ENCODE measurements around the gene KIF26A.

KIF26A gene

GRCh38 chr14:104158827-104159798 lies 20.7 kb downstream of the KIF26A start:
- no peak for DNase-seq (ENCODE audit: low read depth)

GRCh38 chr14:104159990-104160389 lies 21.6 kb downstream of the KIF26A start:
- no peak for DNase-seq (ENCODE audit: low read depth)

- no peak for DNase-seq (ENCODE audit: low read depth)
Measured at GRCh38 chr14:104161602-104162367, 23.4 kb downstream of the KIF26A start.

DNA sequence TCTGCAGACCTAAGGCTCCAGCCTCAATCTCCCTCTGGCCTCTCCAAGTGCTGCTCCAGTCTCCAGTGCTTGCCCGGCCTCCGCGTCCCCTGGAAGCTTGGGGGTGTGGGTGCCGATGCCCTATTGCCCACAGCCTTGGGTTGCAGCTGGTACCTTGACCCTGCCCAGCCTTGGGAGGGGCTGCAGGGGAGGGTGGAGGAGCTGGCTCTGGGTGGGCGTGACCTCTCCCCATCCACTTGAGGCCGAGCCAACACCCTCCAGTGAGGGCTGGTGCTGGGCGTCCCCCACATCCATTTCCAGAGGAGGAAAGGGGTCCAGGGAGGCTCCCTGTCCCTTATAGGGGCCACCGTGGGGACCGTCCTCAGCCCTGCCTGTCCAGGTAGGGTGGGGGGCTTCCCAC lies 24.1 kb downstream of the KIF26A start:
- no peak for DNase-seq (ENCODE audit: low read depth)

DNA sequence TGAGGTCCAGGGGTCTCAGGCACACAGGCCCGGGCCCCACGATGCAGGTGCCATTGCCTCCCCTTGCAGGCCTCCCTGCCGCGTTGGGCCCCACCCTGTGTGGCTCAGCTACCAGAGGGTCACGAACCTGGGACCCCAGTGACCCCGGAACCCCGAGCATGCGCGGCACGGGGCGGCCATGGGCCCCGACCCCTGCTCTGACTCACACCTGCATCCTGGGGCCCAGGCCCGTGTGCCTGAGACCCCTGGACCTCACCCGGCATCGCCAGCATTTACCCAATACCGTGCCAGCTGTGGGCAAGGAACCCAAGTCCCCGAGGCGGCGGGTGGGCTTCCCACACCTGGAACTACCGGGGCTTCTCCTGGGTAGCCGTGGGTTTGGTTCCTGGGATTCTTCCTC lies 25.2 kb downstream of the KIF26A start:
- DNase-seq (ENCODE audit: low read depth), result no peak

DNA sequence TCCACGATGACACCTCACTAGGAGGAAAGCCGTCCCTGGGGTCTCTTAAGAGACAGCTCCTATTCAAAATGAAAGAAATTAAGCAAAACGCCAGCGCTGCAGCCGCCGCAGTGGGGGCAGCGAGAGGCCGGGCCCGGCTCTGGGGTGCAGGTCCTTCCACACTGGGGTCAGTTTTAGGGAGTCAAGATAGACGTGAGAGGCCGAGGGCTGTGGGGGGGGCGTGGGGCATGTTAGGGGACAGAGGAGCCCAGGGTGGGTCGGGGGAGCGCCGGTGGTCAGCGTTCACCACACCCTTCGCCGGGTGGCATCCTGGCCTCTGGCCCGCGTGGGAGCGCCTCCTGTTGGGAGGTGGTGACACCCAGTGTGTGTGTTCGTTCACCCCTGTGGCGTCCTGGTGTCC lies 25.7 kb downstream of the KIF26A start:
- DNase-seq (ENCODE audit: low read depth), result no peak

GRCh38 chr14:104164512-104164911 lies 26.1 kb downstream of the KIF26A start:
- DNase-seq (ENCODE audit: low read depth), result no peak

DNA sequence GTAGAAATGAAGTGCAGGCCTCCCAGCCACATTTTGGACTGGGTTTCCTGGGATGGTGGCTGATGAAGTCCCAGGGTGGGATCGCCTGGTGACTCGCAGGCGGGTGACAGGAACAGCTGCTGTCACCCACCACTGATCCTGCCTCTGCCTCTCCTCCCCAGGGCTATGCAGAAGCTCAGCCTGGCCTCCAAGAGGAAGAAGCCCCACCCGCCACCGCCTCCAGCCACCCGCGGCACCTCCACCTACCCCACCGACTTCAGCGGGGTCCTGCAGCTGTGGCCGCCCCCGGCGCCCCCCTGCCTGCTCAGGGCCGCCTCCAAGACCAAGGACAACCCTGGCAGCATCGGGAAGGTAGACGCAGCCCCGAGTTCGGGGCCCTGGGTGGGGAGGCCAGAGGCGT lies 28.3 kb downstream of the KIF26A start:
- DNase-seq (ENCODE audit: low read depth), result no peak

- DNase-seq (ENCODE audit: low read depth), result no peak
Measured at GRCh38 chr14:104168603-104169002, 30.2 kb downstream of the KIF26A start.

GRCh38 chr14:104169005-104169698 lies 30.8 kb downstream of the KIF26A start:
- no peak for DNase-seq (ENCODE audit: low read depth)

GRCh38 chr14:104169699-104170479 lies 31.5 kb downstream of the KIF26A start:
- no peak for DNase-seq (ENCODE audit: low read depth)

GRCh38 chr14:104171029-104171697 lies 32.8 kb downstream of the KIF26A start:
- DNase-seq (ENCODE audit: low read depth), result no peak

DNA sequence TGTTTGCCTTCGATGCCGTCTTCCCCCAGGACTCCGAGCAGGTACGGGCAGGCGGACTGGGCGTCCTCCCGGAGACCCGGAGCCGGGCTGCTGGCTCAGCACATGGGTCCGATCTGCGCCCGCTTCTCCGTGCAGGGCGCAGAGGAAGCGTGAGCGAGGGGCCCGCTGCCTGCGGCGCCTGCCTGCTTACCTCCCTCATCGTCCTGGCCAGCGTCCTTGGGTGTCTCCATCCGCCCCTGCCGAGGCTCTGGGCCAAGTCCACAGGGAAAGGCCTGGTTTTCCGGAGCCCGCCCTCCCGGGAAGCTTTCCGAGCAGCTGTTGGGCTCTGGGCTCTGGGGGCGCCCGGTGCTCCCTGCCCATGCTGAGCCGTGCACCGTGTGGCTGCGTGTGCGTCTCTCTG lies 33.5 kb downstream of the KIF26A start:
- DNase-seq (ENCODE audit: low read depth), result no peak

DNA sequence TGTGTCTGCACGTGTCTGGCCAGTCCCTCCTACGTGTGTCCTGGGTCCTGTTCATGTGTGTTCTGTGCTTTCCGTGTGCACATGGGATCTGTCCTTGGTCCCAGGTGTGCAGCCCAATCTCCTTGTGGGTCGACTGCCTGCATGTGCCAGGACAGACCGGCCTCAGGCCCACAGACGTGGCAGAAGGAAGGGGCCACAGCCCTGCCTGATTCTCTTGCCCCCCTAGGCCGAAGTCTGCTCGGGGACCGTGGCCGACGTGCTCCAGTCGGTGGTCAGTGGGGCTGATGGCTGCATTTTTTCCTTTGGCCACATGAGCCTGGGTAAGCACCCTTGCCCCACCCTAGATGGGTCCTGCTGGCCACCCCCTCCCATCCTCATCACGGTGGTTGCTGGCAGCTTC lies 34.0 kb downstream of the KIF26A start:
- no peak for DNase-seq (ENCODE audit: low read depth)

DNA sequence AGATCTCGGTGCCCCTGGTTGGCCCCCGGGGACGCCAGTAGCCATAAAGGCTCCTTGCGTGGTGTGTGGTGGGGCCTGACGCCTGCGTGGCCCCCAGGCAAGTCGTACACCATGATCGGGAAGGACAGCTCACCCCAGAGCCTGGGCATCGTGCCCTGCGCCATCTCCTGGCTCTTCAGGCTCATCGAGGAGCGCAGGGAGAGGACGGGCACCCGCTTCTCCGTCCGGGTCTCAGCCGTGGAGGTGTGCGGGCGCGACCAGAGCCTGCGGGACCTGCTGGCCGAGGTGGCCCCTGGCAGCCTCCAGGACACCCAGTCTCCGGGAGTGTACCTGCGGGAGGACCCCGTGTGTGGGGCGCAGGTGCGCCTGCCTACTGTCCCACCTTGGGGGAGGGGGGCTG lies 34.5 kb downstream of the KIF26A start:
- no peak for DNase-seq (ENCODE audit: low read depth)

DNA sequence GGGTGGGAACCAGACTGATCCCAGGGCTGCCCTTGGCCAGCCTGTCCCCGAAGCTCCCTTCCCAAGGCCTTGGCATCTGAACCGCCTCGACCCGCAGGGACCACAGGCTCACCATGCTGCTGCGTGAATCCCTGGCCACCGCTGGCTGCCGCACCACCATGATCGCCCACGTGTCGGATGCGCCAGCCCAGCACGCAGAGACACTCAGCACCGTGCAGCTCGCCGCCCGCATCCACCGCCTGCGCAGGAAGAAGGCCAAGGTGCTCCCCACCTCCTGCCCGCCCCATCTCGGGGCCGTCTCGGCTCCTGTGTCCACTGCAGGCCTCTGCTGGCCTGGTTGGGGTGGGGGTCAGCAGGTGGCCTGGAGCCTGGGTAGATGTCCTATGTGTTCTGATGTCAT lies 35.7 kb downstream of the KIF26A start:
- no peak for DNase-seq (ENCODE audit: low read depth)

DNA sequence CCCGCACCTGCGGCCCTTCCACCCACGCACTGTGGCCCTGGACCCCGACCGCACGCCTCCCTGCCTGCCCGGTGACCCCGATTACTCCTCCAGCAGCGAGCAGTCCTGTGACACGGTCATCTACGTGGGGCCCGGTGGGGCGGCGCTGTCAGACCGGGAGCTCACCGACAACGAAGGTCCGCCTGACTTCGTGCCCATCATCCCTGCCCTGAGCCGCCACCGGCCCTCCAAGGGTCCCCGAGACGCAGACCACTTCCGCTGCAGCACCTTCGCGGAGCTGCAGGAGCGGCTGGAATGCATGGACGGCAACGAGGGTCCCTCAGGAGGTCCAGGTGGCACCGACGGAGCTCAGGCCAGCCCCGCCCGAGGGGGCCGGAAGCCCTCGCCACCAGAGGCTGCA lies 36.7 kb downstream of the KIF26A start:
- DNase-seq (ENCODE audit: low read depth), result no peak

GRCh38 chr14:104175811-104176210 lies 37.4 kb downstream of the KIF26A start:
- DNase-seq (ENCODE audit: low read depth), result no peak

DNA sequence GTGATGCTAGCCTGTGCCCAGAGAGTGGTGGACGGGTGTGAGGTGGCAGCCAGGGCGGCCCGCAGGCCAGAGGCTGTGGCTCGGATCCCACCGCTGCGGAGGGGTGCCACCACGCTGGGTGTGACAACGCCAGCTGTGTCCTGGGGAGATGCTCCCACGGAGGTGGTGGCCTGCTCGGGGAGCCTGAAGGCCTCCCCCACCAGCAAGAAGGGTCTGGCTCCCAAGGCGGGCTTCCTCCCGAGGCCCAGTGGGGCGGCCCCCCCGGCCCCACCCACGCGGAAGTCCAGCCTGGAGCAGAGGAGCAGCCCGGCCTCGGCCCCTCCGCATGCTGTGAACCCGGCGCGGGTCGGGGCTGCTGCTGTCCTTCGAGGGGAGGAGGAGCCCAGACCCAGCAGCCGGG lies 38.2 kb downstream of the KIF26A start:
- DNase-seq (ENCODE audit: low read depth), result no peak

DNA sequence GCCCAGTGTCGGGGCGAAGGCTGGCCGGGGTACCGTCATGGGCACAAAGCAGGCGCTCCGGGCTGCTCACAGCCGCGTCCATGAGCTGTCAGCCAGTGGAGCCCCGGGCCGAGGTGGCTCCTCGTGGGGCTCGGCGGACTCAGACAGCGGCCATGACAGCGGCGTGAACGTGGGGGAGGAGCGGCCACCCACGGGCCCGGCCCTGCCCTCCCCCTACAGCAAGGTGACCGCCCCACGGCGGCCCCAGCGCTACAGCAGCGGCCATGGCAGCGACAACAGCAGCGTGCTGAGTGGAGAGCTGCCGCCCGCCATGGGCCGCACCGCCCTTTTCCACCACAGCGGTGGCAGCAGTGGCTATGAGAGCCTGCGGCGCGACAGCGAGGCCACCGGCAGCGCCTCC lies 39.0 kb downstream of the KIF26A start:
- DNase-seq (ENCODE audit: low read depth), result no peak

- no peak for DNase-seq (ENCODE audit: low read depth)
Measured at GRCh38 chr14:104178279-104178678, 39.9 kb downstream of the KIF26A start.

Measured in non-pigmented ciliary epithelial cell (primary cell).